Right lobe of liver (tissue), 6 donors: ENCODE results near the gene ABL1. TPM values are rescaled to one million over a fixed set of nuclear protein-coding genes. Genes with fewer than 3 reads are reported as not detected.

ENCODE experiments used
- ATAC-seq, 4 donors: fragments of 200-7000 bp; cut with Tn5 transposase; one replicate each; pipeline ENCODE4 v1.9.1; 2020; ENCODE audit warnings: mild to moderate bottlenecking in 4 of 4, moderate library complexity in 4 of 4
- DNase-seq, 3 donors: peaks; one replicate each; pipeline ENCODE4 v3.0.0-alpha.2; 2020
- H3K27ac ChIP-seq, 3 donors: fragments of 200-600 bp; one replicate each; pipeline ENCODE4 v1.8.0; 2022
- H3K27me3 ChIP-seq, 2 donors: fragments of 200-600 bp; one replicate each; pipeline ENCODE4 v1.8.0; 2022
- H3K36me3 ChIP-seq, 4 donors: fragments of 200-600 bp; sonication (generic) in 1 of 4; one replicate each; pipeline versions ENCODE4 v1.5.1 to v1.8.0; 2017 to 2022; ENCODE audit warnings: control low read depth in 1 of 4
- H3K4me1 ChIP-seq, 4 donors: fragments of 200-600 bp; sonication (generic) in 1 of 4; one replicate each; pipeline versions ENCODE4 v1.5.1 to v1.8.0; 2017 to 2022; ENCODE audit warnings: control low read depth in 1 of 4
- H3K4me3 ChIP-seq, 3 donors: fragments of 200-600 bp; one replicate each; pipeline ENCODE4 v1.8.0; 2022
- H3K9me3 ChIP-seq, 4 donors: fragments of 200-600 bp; sonication (generic) in 1 of 4; one replicate each; pipeline versions ENCODE4 v1.5.1 to v1.8.0; 2017 to 2022; ENCODE audit warnings: control low read depth in 1 of 4
- POLR2A ChIP-seq: fragments of 450-650 bp; IDR thresholded peaks from one replicate; pipeline ENCODE4 v1.6.1; 2017; ENCODE audit warnings: antibody characterized with exemption, mild to moderate bottlenecking
- WGBS: methylation state at CpG from one replicate; pipeline ENCODE4 v1.1.6; 2018; ENCODE audit warnings: low coverage, low lambda C conversion rate; ENCODE audit not compliant: insufficient coverage; ENCODE audit errors: missing lambda C conversion rate; 5-methylcytosine and 5-hydroxymethylcytosine counted together
- intact Hi-C, 2 donors: fragments of 100-400 bp; cut with DNase I; formaldehyde crosslinking; loops; one replicate each; pipeline versions ENCODE4 v1.11.2 to v1.14.1; 2022
- total RNA-seq, 6 experiments: library from RNA; depleted of rRNA in 2 of 6; stranded (reverse); fragments of >200 nt in 2 of 6; fragmentation: NEBNext Ultra II Directional in 3 of 6; extraction: Animal tissue kit (Norgen Biotek cat#: 25700) in 3 of 6; gene quantifications; one replicate each; pipeline versions ENCODE4 v1.1.0 to v1.2.4, GENCODE V29; 2016 to 2023
- TF ChIP-seq, protein P1 (sequence below), 4 donors: fragments of 200-600 bp in 3 of 4; fragments of 450-650 bp in 1 of 4; IDR thresholded peaks; one replicate each; pipeline versions ENCODE4 v1.5.1 to v1.8.0; 2016 to 2022; ENCODE audit warnings: antibody characterized with exemption in 4 of 4, mild to moderate bottlenecking in 2 of 4
- donor health status: DM: no; HTN: yes; CAD: no.
- donor health status: DM: no; HTN: no; CAD: no.
- donor health status: DM: no; HTN: no; CAD: no.
- donor health status: DM: no; HTN: yes; CAD: no.
- donor health status: DM: no; HTN: yes; CAD: no.

Gene ABL1
- total RNA-seq, 6 experiments from 2014 or later: 17.0 to 25.8 (median 18.8) TPM

DNA sequence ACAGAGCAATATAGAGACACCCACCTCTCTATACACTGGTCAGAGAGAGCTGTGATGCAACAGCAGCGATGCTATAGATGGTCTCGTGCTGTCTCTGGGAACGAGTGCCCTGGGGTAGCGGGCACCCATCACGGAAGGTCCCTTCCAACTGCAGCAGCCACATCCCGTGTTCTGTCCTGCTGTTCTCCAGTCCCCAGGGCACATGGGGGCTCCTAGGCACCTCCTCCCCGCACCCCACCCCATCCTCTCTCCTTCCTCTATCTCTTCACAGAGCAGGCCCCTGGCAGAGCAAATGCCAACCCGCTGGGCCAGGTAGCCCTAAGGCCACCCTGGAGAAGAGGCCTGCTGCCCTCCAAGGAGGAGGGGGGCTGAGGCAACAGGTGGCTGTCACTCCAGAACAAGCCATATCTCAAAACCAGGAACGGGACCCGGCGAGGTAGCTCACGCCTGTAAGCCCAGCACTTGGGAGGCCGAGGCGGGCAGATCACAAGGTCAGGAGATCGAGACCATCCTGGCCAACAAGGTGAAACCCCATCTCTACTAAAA lies 95.8 kb downstream of the ABL1 start:
- 83% methylated on average over 4 of the region's 15 CpGs for WGBS
- TF ChIP-seq, protein P1, sequence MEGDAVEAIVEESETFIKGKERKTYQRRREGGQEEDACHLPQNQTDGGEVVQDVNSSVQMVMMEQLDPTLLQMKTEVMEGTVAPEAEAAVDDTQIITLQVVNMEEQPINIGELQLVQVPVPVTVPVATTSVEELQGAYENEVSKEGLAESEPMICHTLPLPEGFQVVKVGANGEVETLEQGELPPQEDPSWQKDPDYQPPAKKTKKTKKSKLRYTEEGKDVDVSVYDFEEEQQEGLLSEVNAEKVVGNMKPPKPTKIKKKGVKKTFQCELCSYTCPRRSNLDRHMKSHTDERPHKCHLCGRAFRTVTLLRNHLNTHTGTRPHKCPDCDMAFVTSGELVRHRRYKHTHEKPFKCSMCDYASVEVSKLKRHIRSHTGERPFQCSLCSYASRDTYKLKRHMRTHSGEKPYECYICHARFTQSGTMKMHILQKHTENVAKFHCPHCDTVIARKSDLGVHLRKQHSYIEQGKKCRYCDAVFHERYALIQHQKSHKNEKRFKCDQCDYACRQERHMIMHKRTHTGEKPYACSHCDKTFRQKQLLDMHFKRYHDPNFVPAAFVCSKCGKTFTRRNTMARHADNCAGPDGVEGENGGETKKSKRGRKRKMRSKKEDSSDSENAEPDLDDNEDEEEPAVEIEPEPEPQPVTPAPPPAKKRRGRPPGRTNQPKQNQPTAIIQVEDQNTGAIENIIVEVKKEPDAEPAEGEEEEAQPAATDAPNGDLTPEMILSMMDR (IDR thresholded peaks at IDR 0.05): no peak
- TF ChIP-seq POLR2A: no peak
- DNase-seq: no peak
- intact Hi-C loops: no loop called here
- Histone ChIP-seq H3K27ac (no peak overlapping the region), H3K4me3 (no peak overlapping the region), H3K36me3 (no peaks in the 10 kb centered on the region), H3K9me3 (no peaks in the 10 kb centered on the region), H3K4me1 (no peaks in the 10 kb centered on the region), H3K27me3 (no peaks in the 10 kb centered on the region)
- ATAC-seq: no peak

DNA sequence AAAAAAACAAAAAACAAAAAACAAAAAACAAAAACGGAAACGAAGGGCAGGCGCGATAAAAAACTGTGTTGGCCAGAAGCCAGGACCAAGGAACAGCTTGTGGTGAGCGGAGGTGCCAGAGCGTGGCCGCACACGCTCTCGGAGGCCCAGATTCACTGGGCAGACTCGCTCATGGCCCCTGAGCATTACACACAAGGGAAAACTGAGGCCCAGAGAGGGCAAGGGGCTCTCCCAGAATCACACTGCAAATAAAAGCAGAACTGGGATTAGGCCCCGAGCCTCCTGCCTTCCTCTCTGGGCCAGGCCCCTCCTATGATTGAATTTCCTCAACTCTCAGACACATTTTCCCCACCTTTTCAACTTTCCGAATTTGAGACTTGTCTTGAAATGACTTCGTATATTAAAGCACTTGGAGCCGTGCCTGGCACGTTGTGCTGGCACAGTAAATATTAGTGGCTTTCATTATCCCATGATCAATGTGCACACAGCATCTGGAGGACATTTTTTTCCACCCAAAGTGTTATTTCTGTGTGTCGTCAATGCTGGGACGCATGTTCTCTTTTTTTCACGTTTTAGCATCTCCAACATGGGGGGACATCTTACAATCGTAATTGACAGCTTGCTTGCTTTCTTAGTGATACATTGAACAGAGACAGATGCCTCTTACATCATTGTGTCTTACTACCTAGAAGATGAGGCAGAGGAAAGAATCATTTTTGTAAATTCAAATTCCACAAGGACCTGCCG lies 96.6 kb downstream of the ABL1 start:
- intact Hi-C loops: no loop called here
- no peaks in the 10 kb centered on the region for H3K36me3 ChIP-seq
- H3K27me3 ChIP-seq: no peaks in the 10 kb centered on the region
- H3K4me1 ChIP-seq: no peaks in the 10 kb centered on the region
- WGBS: 61% methylated on average over 18 of the region's 20 CpGs
- ATAC-seq (no peak), DNase-seq (no peak)
- H3K4me3 ChIP-seq: no peak overlapping the region
- H3K27ac ChIP-seq: no peak overlapping the region
- no peak for TF ChIP-seq POLR2A
- TF ChIP-seq, protein P1 (IDR thresholded peaks at IDR 0.05): no peak
- no peaks in the 10 kb centered on the region for H3K9me3 ChIP-seq

DNA sequence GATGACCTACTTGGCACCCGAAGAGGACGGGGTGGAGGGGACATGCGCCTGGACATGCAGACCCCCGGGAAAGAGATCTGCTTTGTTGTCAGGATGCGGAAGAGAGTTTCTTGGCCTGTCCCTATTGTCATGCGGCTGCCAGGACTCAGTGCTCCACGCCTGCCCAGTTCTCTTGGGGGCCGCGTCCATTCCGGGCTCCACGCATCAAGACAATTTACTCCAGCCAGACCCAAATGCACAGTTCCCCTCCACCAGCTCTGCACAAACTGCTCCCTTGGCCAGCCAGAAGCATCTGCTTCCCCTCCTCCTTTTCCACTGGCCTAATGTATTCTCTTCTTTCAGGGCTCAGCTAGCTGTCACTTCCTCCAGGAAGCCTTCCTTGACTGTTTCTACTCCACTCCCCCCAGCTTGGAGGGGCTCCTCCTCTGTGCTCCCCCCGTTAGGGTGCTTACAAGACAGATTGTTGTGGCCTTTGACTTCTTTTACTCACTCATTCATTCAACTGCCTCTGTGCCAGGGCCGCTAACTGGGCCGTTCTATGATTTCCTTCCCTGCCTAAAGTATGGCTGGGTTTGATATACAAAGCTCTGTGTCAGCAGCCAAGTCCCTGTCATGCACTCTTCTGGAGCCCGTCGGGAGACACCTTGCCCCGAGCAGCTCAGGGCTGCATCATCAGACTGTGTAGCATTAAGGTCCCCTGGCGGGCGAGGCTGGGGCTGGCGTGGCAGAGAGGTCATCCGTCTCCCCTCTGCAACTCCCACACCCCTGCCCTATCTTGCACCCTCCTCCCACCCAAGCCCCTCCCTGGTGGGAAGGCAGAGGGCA lies 97.4 kb downstream of the ABL1 start:
- Histone ChIP-seq H3K9me3 (no peaks in the 10 kb centered on the region), H3K27me3 (peaks cover 0 to 3% of the 10 kb centered on the region in 2 donors), H3K4me3 (no peak overlapping the region), H3K4me1 (no peaks in the 10 kb centered on the region), H3K36me3 (no peaks in the 10 kb centered on the region), H3K27ac (no peak overlapping the region)
- ATAC-seq (no peak), DNase-seq (no peak)
- TF ChIP-seq, protein P1 (IDR thresholded peaks at IDR 0.05): no peak
- no peak for TF ChIP-seq POLR2A
- WGBS: 6% methylated on average over 9 of the region's 21 CpGs
- intact Hi-C loops: no loop called here

DNA sequence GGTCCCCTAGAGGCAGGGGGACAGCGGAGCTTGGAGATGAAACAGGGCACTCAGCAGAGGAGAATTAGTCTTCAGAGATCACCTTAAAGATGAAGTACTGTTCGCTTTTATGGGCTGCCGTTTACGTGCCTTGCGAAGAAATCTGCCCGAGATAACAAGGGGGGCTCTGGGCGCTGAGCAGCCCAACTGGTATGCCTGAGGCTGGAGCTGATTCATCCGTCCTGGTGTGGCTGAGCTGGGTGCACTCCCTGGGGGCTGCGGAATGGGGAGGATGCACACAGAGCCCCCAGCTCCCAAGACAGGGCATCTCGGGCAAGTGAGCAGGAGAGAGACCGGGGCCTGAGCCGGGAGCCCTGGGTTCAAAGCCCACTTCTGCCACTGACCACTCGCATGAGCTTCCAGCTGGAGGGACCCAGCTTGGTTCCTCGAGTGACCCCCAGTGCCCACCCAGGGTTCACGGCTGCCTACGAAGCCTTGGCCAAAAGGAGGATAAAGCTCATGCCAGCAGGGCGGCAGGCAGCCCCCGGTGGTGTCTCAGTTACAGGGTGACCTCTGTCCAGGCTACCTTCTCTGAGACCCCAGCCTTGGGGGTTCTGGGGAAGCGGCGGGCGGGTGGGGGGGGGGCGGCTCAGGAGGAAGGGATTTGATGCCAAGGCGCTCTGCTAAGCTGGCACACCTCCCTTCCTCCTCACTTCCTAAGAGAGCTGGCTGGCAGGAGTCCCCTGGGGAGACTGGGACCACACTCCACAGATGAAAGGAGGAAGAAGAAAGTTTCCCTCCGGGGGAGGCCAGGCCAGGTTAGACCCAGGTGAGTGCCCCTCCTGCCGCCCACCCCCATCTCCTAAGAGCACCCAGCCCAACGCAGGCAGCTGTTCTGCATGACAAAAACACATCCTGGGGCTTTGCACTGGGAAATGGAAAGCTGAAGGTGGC lies 98.3 kb downstream of the ABL1 start:
- Histone ChIP-seq H3K9me3 (no peaks in the 10 kb centered on the region), H3K27me3 (peaks cover 0 to 11% of the 10 kb centered on the region in 2 donors), H3K4me3 (no peak overlapping the region), H3K4me1 (no peaks in the 10 kb centered on the region), H3K36me3 (no peaks in the 10 kb centered on the region), H3K27ac (no peak overlapping the region)
- TF ChIP-seq, protein P1 (IDR thresholded peaks at IDR 0.05): no peak
- TF ChIP-seq POLR2A: no peak
- intact Hi-C loops: no loop called here
- WGBS: 12% methylated on average over 8 of the region's 26 CpGs
- DNase-seq (no peak), ATAC-seq (no peak)
